ENCODE measurements around the gene INTS6.

GRCh38 chr13:51380269-51380668 is 72.6 kb downstream of the INTS6 start:
- TF ChIP-seq CTCF (IDR thresholded peaks at IDR 0.05) (no peak), EZH2 (IDR thresholded peaks at IDR 0.05; ENCODE audit: borderline replicate concordance, insufficient read depth, low read depth, low read length, poor library complexity, severe bottlenecking) (no peak)

Measured in B cell (primary cell).